GM19468 (cell line): ENCODE measurements around the gene NAGLU.
"Not testable (repeated sequence)": the region's sequence is repeated elsewhere in the genome, so short reads cannot be mapped to it uniquely, and the experiment has no call there.

Experiments
- ATAC-seq: cut with Tn5 transposase; IDR thresholded peaks from one replicate; pipeline ENCODE4 v1.9.1; 2021; ENCODE audit warnings: mild to moderate bottlenecking, moderate library complexity, moderate number of reproducible peaks; ENCODE audit not compliant: unreplicated experiment; ENCODE audit errors: extremely low read depth

NAGLU gene

DNA sequence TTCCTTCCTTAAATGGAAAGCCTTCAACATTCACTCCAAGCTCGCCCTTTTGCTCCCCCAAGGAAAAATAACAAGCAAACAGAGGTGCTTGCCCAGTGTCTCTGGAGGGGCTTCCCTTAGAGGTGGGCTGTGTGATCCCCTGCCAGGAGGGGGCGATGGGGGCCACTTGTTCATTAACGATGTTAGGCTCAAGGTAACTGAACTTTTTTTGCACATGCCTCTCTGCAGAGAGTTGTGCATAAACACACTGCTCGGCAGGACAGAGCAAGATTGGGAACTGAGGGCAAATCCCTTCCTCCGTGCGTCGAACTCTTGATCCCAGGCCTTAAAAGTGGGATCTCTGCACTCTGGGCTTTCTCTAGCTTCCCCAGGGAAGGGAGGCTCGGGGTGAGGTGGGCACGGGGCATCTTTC lies 15.5 kb upstream of the NAGLU start:
- no peak for ATAC-seq

DNA sequence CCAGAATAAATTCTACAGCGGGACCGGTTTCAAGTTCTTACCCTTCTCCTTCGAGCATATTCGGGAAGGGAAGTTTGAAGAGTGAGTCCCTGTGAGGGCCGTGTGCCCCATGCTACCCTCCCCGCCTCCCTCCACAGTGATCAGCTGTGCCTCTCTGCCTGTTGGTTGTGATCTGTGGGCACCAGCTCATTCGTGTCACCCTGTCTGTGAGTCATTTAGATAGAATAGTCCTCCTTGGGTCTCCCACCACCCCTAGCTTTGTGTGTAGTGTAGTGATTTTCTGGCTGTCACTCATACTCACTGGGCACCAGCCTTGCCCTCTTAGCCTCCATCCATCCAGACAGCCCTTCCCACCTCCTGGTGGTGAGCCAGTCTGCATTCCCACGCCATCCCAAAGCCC lies 15.0 kb upstream of the NAGLU start:
- no peak for ATAC-seq

DNA sequence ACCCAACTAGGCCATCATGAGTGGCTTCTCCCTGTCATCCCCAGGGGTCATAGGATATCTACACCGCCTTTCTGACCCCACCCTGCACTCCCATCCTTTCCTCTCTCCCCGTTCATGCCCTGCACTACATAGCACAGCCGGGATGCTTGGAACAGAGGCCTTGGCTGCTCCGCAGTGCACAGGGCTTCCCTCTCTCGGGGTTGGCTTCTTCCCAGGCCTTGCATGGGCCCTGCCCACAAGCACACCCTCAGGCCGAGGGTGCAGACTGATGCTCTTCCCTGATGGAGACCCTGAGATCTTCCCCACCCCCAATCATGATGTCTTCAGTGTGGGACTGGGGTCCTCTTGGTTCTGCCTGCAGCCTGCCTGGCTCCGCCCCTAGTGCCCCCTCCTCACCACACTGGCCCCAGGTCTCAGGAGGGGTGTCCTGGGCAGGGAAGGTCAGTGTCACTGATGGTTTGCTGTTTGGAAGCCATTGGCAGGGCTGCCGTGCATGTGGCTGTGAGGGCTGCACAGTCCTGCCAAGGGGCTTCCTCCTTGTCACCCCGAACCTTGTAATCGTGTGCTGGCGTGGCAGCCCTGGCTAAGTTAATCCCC lies 14.3 kb upstream of the NAGLU start:
- ATAC-seq = no peak

DNA sequence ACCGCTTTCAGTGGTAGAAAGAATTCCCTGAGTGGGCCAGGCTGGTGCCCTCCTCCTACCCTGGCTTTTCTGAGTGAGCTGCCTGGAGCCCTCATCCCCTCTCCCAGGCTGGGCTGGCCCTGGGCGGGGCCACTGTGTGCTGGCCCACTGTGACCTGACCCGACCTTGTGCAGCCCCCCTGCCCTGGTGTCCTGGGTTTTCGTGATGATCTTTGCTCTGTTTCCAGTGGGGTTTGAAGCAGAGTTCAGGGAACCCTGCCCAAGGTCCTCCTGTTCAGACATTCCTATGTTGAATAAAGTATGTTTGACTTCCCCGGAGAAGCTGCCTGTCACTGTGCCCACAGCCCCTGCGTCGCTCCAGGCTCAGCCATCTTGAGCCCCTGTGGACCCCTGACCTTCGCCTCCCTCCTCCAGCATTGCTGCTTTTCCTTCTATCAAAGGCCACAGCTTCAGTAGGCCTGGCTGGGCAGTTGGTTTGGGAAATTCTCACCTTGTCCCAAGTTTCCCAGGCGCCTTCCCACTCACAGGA lies 13.7 kb upstream of the NAGLU start:
- no peak for ATAC-seq

DNA sequence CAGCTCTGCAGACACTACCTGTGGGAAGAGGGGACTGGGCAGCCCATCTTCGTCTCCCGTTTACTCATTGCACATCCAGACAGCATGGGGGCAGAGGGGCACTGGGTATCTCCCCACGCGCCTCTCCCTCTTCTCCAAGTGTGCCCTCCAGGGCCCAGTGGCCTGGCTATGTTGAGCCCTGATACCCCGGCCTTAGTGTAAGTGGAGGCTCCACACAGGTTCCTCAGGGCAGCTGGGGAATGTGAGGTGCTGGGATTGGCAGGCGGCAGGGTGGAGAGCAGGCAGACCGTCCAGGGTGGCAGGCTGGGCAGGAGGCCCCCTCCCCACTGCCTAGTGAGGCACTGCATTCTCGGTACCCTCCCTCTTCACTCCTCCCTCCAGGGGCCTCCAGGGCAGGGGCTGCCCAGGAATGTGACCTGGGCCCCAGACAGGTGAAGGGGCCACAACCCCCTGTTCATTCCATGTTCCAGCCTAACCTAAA lies 13.2 kb upstream of the NAGLU start:
- ATAC-seq = no peak

DNA sequence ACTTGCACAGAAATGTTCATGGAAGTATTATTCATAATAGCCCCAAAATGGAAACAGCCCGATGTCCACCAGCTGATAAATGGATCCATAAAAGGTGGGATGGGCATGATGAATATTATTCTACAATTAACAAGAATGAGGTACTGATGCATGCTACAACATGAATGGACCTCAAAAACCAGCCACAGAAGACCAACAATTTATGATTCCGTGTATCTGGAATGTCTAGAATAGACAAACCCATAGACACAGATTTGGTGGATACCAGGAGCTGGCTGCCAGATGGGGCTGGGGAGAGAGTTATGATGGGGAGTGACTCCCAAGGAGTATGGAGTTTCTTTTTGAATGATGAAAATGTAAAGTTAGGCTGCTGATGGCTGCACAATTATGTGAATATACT lies 10.8 kb upstream of the NAGLU start:
- no peak for ATAC-seq

DNA sequence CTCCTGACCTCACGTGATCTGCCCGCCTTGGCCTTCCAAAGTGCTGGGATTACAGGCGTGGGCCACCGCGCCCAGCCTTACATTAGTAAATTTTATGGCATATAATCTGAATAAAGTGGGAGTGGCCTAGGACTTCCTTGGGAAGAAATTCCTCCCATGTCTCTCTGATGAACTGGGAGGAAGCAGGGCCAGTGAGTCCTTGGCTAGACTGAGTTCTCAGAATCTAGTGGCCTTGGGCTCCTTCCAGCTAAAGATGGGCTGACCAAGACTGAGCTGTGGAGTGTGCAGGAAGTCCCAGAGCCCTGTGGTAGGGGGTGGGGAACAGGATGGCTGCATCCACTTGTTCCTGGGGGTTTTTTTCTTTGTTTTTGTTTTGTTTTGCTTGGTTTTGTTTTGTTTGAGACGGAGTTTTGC lies 10.0 kb upstream of the NAGLU start:
- ATAC-seq = no peak

DNA sequence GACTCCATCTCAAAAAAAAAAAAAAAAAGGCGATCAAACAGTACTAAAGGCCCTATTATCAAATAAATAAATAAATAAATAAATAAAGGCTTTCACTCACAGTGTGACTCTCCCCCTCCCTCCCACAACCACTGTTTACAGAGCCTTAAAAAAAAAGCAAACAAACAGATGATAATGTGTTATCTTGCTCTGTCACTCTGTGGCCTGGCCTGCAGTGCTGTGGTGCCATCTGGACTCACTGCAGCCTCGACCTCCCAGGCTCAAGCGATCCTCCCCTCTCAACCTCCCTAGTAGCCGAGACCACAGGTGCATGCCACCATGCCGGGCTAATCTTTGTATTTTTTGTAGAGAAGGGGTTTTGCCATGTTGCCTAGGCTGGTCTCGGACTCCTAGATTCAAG lies 8.1 kb upstream of the NAGLU start:
- no peak for ATAC-seq

DNA sequence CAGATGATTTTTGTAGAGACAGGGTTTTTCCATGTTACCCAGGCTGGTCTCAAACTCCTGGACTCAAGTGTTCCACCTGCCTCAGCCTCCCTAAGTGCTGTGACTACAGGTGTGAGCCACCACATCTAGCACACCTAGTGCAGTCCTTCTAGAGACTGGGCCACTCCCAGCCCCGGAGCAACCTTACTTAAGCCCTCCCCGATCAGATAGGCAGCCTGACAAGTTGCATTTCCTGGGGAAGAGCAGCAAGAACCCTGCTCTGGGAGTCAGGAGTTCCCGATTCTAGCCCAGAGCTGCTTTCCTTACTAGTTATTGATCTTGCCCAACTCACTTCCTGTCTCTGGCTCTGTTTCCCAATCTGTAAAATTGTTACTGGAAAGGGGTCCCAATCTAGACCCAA lies 7.0 kb upstream of the NAGLU start:
- no peak for ATAC-seq

DNA sequence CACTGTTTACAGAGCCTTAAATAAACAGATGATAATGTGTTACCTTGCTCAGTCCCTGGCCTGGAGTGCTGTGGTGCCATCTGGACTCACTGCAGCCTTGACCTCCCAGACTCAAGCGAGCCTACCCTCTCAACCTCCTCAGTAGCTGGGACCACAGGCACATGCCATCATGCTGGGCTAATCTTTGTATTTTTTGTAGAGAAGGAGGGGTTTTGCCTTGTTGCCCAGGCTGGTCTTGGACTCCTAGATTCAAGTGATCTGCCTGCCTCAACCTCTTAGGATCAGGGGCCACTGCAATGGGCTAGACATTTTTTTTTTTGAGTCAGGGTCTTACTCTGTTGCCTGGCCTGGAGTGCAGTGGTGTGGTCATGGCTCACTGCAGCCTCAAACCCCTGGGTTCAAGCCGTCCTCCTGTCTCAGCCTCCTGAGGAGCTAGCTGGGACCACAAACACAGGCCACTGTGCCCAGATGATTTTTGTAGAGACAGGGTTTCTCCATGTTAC lies 5.0 kb upstream of the NAGLU start:
- ATAC-seq = no peak

DNA sequence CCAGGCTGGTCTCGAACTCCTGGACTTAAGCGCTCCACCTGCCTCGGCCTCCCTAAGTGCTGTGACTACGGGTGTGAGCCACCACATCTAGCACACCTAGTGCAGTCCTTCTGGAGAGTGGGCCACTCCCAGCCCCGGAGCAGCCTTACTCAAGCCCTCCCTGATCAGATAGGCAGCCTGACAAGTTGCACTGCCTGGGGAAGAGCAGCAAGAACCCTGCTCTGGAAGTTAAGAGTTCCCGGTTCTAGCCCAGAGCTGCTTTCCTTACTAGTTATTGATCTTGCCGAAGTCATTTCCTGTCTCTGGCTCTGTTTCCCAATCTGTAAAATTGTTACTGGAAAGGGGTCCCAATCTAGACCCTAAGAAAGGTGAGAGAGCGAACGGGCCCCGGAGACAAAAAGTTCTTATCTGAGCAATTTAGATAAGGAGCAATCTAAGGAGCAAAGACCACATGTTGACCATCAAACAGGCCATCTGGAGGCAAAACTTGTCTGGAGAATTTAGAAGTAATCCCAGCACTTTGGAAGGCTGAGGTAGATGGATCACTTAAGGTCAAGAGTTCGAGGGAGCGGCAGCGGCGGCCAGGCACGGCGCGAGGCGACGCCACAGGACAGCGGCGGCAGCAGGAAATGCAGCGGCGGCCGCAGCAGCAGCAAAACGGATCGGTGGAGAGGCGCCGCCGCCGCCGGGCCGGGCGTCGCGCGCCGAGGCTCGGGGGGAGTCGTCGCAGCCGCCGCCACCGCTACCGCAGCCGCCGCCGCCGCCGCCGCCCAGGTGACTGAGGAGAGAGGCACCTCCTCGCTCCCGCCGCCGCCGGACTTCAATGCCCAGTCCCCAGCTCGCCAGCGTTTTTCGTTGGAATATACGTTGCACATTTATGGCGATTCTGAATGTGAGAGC lies 4.3 kb upstream of the NAGLU start:
- ATAC-seq = peak; percentile 29

DNA sequence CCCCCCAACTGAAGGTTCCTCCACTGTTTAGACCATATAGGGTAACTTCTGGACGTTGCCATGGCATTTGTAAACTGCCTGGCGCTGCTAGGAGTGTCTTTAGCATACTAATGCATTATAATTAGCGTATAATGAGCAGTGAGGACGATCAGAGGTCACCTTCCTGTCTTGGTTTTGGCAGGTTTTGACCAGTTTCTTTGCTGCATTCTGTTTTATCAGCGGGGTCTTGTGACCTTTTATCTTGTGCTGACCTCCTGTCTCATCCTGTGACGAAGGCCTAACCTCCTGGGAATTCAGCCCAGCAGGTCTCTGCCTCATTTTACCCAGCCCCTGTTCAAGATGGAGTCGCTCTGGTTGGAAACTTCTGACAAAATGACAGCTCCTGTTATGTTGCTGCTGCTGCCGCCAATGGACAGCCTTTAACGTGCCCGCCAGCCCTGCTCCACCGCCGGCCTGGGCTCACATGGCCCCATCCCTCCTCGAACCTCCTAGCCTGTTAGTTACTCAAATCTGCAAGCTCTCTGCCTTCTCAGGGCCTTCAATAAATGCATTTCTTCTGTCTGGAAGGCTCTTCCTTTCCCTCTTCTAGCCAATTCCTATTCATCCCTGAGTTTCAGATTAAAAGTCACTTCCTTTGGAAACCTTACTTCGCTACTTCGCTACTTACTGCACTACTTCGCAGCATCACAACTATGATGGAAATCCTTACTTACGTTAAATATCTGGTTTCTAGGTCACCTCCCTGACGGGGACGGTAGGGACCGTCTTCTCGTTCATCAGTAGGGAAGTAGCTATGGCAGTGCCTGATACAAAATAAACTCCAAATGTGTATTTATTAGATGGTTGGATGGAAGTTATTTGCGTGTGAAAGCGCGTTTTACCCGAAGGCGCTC lies 640 bp upstream of the NAGLU start:
- ATAC-seq = no peak

DNA sequence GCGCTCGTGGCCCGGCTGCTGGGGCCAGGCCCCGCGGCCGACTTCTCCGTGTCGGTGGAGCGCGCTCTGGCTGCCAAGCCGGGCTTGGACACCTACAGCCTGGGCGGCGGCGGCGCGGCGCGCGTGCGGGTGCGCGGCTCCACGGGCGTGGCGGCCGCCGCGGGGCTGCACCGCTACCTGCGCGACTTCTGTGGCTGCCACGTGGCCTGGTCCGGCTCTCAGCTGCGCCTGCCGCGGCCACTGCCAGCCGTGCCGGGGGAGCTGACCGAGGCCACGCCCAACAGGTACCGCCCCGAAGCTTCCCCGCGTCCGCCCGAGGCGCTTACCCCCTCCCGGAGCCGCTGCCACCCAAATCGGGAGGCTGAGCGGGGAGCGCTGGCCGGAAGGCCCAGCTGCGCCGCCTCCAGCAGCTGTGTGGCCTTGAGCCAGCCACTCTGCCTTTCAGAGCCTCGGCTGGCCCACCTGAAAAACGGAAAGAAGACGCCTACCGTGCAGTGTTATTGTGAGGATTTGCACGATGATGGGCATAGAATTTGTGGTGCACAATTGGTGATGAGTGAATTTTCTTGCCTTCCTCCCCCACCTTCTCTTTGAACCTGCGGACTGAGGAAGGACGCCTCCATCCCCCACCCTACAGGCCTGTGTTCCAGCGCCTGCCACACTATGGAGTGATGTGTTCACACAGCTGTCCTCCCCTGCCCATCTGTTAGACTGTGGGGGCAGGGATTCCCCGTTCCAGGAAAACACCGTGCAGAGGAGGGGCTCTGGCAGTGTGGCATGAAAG lies 523 bp downstream of the NAGLU start:
- peak; percentile 37 for ATAC-seq

DNA sequence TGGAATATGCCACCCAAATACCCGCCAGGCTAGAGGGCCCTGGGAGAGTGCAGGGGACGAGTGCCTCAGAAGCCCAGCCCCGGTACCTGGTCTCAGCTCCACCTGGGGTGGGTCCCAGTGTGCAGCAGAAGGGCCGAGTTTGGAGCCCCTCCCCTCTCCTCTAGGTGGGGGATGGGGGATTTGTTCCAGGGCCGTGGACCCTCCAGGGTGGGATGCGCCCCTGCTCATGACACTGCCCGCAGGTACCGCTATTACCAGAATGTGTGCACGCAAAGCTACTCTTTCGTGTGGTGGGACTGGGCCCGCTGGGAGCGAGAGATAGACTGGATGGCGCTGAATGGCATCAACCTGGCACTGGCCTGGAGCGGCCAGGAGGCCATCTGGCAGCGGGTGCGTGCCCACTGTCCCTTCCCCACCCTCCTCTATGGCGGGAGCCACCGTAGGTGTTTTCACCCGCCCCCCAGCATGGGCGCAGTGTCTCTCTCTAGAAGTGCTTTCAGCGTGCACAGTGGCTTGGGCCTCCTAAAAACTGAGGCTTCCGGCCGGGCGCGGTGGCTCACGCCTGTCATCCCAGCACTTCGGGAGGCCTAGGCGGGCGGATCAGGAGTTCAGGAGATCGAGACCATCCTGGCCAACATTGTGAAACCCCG lies 1.2 kb downstream of the NAGLU start:
- no peak for ATAC-seq

DNA sequence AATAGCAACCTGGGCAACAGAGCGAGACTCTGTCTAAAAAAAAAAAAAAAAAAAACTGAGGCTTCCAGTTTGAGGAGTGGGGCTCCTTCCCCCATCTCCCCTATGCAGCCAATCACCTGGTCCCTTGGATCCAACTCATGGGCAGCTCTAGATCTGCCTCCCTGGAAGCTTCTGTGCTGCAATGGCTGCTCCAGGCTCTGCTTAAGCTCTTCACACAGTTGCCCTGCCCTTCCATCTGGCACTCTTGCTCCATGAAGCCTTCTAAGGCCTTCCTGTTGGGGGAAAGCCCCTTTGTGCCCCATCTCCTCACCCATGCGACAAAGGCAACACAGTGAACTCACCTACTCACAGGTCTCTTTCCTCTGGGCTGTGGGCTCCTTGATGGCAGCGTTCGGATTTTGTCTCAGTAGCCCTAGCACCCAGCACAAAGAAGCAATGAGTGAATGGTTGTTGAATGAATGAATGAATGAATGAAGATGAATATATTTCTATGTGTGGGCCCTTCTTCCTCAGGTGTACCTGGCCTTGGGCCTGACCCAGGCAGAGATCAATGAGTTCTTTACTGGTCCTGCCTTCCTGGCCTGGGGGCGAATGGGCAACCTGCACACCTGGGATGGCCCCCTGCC lies 1.9 kb downstream of the NAGLU start:
- ATAC-seq = no peak

DNA sequence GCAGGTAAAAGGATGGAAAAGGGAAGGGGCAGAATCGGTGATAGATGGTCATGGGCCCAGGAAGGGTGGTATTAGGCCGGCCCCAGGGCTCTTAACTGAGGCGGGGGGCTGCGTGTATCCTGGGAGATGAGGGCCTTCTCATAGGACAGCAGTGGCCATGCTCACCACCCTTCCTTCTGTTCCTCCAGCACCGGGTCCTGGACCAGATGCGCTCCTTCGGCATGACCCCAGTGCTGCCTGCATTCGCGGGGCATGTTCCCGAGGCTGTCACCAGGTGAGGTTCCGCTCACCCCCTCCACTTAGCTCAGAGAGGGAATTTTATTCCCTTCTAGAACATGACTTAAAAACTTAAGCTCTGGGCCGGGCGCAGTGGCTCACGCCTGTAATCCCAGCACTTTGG lies 2.4 kb downstream of the NAGLU start:
- no peak for ATAC-seq

DNA sequence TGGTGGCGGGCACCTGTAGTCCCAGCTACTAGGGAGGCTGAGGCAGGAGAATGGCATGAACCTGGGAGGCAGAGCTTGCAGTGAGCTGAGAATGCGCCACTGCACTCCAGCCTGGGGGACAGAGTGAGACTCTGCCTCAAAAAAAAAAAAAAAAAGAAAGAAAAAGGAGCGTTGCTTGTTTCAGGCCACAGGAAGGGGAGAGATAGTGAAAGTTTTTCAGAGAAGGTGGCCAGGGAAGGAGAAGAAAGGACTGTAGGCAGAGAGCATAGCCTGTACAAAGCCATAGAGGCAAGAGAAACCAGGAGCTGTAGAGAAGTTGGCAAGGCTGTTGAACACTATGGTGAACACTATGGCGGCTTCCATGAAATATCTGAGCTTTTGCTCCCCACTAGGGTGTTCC lies 4.5 kb downstream of the NAGLU start:
- not testable (repeated sequence) for ATAC-seq

DNA sequence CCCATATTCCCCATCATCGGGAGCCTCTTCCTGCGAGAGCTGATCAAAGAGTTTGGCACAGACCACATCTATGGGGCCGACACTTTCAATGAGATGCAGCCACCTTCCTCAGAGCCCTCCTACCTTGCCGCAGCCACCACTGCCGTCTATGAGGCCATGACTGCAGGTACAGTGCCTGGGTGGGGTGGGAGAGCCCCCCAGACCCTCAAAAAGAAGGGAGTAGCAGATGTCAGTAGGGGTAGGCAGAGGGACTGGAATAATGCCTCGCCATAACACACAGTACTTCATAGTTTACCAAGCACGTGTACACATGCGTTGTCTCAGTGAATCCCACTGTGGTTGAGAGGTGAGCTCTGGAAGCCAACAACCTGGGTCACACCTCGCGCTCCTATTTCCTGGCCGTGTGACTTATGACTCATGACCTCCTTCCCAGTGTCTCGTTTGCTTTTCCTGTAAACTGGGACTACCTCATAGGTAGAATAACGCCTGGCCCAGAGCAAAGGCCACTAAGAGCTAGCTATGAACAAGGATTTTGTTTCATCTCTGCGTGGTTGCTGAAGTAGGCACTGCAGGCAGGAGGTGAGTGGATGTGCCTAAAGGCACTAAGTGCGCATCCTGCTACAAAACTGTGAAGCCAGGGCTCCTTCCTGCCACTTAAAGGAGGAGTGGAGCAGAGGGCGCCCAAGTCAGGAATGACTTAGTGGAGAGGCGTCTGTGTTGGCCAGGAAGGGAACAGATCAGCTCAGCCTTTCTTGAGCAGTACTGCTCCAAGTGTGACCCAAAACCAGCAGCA lies 5.2 kb downstream of the NAGLU start:
- ATAC-seq = no peak
